Inflammatory macrophage treated with lipopolysaccharide for 1 hour (primary cell): ENCODE measurements around the gene SLC12A5.
"Not testable (repeated sequence)": the region's sequence is repeated elsewhere in the genome, so short reads cannot be mapped to it uniquely, and the experiment has no call there.

ENCODE experiments used
- DNase-seq, 2 donors: peaks; one replicate each; pipeline ENCODE4 v3.0.0-alpha.2; 2020 to 2022

Gene SLC12A5

GRCh38 chr20:46084805-46085178, 55.8 kb downstream of the SLC12A5 start:
- DNase-seq, result no peak

GRCh38 chr20:46085179-46085851, 56.3 kb downstream of the SLC12A5 start:
- no peak for DNase-seq

DNA sequence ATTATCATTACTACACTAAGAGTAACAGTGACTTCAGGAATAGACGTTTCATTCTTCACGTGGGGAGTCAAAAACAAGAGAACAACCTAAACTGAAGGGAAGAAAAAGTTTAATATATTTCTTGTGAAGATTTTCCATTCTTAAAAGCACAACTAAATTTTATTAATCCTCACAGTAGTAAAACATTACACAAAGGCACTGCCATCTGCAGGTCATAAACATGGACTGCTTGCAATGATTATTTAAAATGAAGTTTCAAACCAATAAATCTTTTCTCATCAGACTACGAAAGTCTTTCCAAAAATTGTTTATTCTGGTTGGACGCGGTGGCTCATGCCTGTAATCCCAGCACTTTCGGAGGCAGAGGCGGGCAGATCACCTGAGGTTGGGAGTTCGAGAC, 58.1 kb downstream of the SLC12A5 start:
- no peak for DNase-seq

- no peak for DNase-seq
Measured at GRCh38 chr20:46088409-46089166, 59.6 kb downstream of the SLC12A5 start.

- DNase-seq, result peak; percentile 53 to 74
Measured at GRCh38 chr20:46089167-46089416, 60.1 kb downstream of the SLC12A5 start.

DNA sequence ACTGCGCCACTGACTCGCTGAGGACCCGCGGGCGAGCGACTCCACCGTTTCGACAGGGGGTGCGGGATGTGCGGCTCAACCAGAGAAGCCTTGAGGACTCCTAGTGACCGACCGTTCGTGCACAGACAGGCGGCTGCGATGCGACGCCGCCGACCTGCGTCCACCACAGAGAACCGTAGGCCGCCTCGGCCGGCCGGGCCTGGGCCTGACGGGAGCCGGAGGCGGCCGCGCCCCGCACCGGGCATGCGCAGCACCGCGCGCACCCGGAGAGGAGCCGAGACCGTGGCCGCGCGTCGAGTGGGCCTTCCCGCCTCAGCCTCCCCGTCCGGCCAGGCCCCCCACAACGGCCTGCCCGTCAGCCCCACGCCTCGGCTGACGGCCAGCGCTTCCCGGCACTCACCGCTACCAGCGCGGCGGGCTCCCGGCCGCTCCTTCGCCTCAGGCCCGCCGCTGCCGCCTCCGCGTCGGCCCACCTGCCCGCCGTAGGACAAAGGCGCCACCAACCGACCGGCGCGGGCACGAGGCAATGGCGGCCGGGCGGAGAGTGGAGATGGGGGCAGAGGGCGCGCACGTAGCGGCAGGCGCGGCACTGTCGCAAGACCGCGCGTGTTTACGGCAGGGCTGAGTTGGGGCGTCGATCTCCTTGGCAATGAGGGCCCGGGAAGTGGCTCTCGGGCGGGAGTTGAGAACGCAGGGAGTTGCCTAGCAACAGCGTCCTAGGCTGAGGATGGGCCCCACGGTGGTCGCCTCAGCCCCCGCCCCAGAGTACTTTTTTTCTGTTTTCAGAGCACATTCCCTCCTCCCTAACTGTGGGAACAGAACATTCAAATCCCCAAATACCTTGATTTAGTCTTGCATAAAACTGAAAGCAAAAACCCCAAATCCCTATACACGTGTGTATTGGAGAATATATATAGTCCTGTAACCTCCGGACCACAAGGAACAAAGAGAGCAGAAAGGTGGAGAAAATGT, 60.7 kb downstream of the SLC12A5 start, which contains the start of gene NCOA5:
NCOA5 (minus strand) TSS at position 546 of the 972 bp plus-strand sequence. CDS start 10,538 bp downstream, outside the sequence.
- peak; percentile 94 to 96 for DNase-seq

GRCh38 chr20:46091622-46092535, 62.9 kb downstream of the SLC12A5 start:
- not testable (repeated sequence) for DNase-seq

DNA sequence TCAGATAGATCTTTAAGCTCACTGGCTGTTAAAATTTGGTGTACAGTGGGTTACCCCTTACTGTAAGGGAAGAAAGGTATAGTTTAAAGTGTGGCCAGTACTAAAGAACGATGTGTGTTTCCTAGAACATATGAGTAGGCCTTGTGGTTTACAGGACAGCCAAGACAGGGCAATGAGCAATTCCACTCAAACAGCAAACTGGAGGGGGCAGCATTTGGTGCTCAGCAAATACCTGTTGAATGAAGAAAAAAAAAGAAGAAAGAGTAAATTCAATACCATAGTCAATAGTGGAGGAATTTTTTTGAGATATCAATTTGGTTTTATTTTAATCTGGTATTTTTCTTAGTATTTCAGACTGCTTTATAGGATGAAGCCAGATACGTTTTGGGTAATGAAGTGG, 64.5 kb downstream of the SLC12A5 start:
- no peak for DNase-seq

DNA sequence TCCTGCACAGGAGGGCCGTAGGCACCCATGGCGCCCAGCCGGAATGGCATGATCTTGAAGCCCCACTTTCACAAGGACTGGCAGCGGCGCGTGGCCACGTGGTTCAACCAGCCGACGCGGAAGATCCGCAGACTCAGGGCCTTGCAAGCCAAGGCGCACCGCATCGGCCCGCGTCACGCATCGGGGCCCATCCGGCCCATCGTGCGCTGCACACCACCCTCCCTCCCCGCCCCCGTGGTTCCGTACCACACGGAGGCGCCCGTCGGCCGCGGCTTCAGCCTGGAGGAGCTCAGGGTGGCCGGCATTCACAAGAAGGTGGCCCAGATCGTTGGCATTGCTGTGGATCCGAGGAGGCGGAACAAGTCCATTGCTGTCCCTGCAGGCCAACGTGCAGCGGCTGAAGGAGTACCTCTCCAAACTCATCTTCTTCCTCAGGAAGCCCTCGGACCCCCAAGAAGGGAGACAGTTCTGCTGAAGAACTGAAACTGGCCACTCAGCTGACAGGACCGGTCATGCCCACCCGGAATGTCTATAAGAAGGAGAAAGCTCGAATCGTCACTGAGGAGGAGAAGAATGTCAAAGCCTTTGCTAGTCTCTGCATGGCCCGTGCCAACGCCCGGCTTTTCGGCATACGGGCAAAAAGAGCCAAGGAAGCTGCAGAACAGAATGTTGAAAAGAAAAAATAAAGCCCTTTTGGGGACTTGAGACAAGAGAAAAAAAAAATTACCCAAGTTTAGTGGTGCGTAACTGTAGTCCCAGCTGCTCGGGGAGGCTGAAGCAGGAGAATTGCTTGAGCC, 70.7 kb downstream of the SLC12A5 start:
- peak in 1 of 2 donors; percentile 57 for DNase-seq

GRCh38 chr20:46100444-46100843, 71.4 kb downstream of the SLC12A5 start:
- DNase-seq, result not testable (repeated sequence)

- DNase-seq, result no peak
Measured at GRCh38 chr20:46100988-46101387, 72.0 kb downstream of the SLC12A5 start.

GRCh38 chr20:46101957-46102356, 72.9 kb downstream of the SLC12A5 start:
- no peak for DNase-seq

DNA sequence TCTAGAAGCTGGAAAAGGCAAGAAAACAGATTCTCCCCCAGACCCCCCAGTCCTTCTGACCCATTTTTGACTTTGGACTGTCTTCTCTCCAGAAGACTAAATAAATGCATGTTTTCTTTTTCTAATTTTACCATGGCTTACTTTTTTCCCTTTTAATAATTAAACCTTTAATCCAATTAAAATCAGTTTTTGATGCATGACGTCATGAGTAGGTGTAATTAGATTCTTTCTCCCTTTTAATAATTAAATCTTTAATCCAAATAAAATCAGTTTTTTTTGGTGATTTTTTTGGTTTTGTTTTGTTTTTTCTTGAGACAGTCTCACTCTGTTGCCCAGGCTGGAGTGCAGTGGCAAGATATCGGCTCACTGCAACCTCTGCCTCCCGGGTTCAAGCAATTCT, 73.9 kb downstream of the SLC12A5 start:
- no peak for DNase-seq

GRCh38 chr20:46104262-46104661, 75.2 kb downstream of the SLC12A5 start:
- DNase-seq, result no peak

GRCh38 chr20:46107061-46107460, 78.0 kb downstream of the SLC12A5 start:
- no peak for DNase-seq

DNA sequence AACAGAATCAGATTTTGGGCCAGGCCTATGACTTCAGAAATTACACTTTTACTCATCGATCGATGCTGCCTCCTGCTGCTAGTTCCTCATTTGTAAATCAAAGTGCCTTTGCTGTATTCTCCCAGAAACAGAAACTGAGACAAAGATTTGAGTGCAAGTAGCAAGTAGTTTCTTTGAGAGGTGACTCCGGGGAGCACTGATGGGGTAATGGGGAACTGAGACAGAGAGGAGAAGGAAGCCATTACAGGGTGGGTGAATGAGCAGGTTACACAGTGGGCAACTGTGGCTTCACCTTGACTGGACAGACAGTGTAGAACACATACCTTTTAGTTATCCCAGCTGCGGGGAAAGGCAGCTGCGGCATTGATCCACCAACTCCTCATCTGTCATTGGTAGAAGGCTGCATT, 79.4 kb downstream of the SLC12A5 start:
- DNase-seq, result peak; percentile 75 to 81

- DNase-seq, result no peak
Measured at GRCh38 chr20:46108976-46109375, 80.0 kb downstream of the SLC12A5 start.
